Vagina (tissue), 2 donors: ENCODE measurements around the gene LYZL2.
"Not testable (repeated sequence)": the region's sequence is repeated elsewhere in the genome, so short reads cannot be mapped to it uniquely, and the experiment has no call there.

Experiments used
- CTCF ChIP-seq, 3 experiments: fragments of 450-650 bp in 2 of 3; fragments of 200-600 bp in 1 of 3; sonication (generic) in 1 of 3; IDR thresholded peaks; one replicate each; pipeline ENCODE4 v1.5.1; 2017 to 2019; ENCODE audit warnings: antibody characterized with exemption in 3 of 3, mild to moderate bottlenecking in 2 of 3, moderate library complexity in 2 of 3
- POLR2A ChIP-seq, 2 donors: fragments of 450-650 bp; IDR thresholded peaks; one replicate each; pipeline ENCODE4 v1.6.1; 2017; ENCODE audit warnings: antibody characterized with exemption in 2 of 2, mild to moderate bottlenecking in 2 of 2, moderate library complexity in 2 of 2
- POLR2AphosphoS5 ChIP-seq, 2 donors: sonication (generic); formaldehyde crosslinking; IDR thresholded peaks; one replicate each; pipeline ENCODE4 v1.9.0; 2017; ENCODE audit warnings: antibody characterized with exemption in 2 of 2, mild to moderate bottlenecking in 2 of 2, low read depth in 1 of 2; ENCODE audit not compliant: insufficient read depth in 1 of 2

- TF ChIP-seq CTCF (IDR thresholded peaks at IDR 0.05); POLR2A (IDR thresholded peaks at IDR 0.05); POLR2AphosphoS5 (IDR thresholded peaks at IDR 0.05; ENCODE audit: insufficient read depth in 1 of 2, low read depth in 1 of 2): not testable (repeated sequence)
Measured at GRCh38 chr10:30655001-30655400, 25.4 kb upstream of the LYZL2 start.
